OCI-LY7 (cell line): Measurements from ENCODE around the gene FLVCR2.

Experiments used
- EZH2phosphoT487 ChIP-seq: fragments of 200-600 bp; sonication (generic); IDR thresholded peaks from 2 replicates; pipeline ENCODE4 v1.6.1; 2018; ENCODE audit warnings: low read depth, borderline replicate concordance, mild to moderate bottlenecking, mixed run types, antibody characterized with exemption, low read length, moderate library complexity, mixed read lengths
- TF ChIP-seq, protein P1 (sequence below): fragments of 200-600 bp; sonication (generic); conservative IDR thresholded peaks from 2 replicates; pipeline ENCODE4 v1.5.1; 2014; ENCODE audit warnings: mild to moderate bottlenecking, antibody characterized with exemption, low read length, moderate library complexity, mixed read lengths

DNA sequence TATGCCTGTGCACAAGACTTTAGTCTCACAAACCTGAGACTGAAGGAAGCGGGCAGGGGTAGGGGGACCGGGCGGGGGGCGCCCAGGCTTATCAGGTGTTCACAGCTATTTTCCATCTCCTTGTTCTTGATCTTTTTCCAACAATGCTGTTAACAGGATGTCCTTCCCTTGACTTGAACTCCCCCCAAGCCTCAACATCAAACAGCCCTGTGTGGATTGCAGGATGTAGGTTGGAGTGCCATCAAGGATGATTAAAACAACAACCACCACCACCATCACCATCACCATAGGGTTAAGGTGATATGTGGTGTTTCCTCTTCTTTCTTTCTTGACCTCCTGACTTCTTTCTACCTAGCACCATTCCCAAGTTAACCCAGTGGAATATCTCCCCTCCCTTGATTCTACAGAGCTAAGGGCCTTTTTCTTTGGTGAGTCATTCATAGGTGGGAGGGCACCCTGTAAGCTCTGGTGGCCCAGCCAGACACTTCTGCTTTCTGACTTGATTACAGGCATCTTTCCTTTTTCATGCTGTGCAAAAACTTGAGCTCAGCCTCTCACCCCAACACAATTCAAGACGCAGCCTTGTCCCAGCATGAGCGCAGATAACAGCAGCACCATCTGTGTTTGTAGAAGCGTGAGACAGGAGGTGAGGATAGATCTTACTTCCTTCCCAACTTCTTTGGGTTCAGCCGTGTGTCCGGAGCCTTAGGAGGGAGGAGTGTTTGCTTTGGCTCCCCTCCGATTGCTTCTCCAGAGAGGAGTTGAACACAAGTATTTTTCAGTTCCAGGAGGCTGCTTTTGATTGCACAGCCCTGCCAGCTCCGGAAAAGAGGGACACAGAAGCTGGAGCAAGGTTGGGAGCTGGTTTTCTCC lies 26.8 kb downstream of the FLVCR2 start:
- no peak for TF ChIP-seq EZH2phosphoT487
- TF ChIP-seq, protein P1, sequence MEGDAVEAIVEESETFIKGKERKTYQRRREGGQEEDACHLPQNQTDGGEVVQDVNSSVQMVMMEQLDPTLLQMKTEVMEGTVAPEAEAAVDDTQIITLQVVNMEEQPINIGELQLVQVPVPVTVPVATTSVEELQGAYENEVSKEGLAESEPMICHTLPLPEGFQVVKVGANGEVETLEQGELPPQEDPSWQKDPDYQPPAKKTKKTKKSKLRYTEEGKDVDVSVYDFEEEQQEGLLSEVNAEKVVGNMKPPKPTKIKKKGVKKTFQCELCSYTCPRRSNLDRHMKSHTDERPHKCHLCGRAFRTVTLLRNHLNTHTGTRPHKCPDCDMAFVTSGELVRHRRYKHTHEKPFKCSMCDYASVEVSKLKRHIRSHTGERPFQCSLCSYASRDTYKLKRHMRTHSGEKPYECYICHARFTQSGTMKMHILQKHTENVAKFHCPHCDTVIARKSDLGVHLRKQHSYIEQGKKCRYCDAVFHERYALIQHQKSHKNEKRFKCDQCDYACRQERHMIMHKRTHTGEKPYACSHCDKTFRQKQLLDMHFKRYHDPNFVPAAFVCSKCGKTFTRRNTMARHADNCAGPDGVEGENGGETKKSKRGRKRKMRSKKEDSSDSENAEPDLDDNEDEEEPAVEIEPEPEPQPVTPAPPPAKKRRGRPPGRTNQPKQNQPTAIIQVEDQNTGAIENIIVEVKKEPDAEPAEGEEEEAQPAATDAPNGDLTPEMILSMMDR: no peak
